Right renal cortex interstitium (tissue), 3 donors: ENCODE measurements around the gene PCDHGA3. TPM values are rescaled to one million over a fixed set of nuclear protein-coding genes. Genes with fewer than 3 reads are reported as not detected.
"Not testable (repeated sequence)": the region's sequence is repeated elsewhere in the genome, so short reads cannot be mapped to it uniquely, and the experiment has no call there.

Experiments used
- DNase-seq, 3 donors: peaks; one replicate each; pipeline ENCODE4 v3.0.0-alpha.2; 2013; ENCODE audit warnings: low read depth in 3 of 3, low spot score in 2 of 3
- polyA plus RNA-seq, 3 donors: library from polyadenylated mRNA; unstranded; fragments of 120-200 nt; gene quantifications; one replicate each; pipeline ENCODE4 v1.2.1, GENCODE V29; 2013; ENCODE audit not compliant: insufficient read length in 3 of 3

PCDHGA3 gene
- polyA plus RNA-seq, 3 donors: 2.4 to 4.3 (median 3.1) TPM

DNA sequence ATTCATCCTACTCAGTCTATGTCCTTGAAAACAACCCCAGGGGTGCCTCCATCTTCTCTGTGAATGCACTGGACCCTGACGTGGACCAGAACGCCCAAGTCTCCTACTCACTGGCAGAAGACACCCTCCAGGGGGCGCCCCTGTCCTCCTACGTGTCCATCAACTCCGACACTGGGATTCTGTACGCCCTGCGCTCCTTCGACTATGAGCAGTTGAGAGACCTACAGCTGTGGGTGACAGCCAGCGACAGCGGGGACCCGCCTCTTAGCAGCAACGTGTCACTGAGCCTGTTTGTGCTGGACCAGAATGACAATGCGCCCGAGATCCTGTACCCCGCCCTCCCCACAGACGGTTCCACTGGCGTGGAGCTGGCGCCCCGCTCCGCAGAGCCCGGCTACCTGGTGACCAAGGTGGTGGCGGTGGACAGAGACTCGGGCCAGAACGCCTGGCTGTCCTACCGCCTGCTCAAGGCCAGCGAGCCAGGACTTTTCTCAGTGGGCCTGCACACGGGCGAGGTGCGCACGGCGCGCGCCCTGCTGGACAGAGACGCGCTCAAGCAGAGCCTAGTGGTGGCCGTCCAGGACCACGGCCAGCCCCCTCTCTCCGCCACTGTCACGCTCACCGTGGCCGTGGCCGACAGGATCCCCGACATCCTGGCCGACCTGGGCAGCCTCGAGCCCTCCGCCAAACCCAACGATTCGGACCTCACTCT, 32.0 kb downstream of the PCDHGA3 start:
- not testable (repeated sequence) for DNase-seq

GRCh38 chr5:141382469-141383294, 39.1 kb downstream of the PCDHGA3 start, which contains the start of gene PCDHGA7:
TSS of gene PCDHGA7 (plus strand) at chr5:141382742. CDS start at chr5:141382900, 158 bp downstream.
- DNase-seq: no peak

GRCh38 chr5:141383345-141383744, 39.7 kb downstream of the PCDHGA3 start:
- no peak for DNase-seq

- DNase-seq: no peak
Observed at GRCh38 chr5:141384471-141385267, 41.0 kb downstream of the PCDHGA3 start.

DNA sequence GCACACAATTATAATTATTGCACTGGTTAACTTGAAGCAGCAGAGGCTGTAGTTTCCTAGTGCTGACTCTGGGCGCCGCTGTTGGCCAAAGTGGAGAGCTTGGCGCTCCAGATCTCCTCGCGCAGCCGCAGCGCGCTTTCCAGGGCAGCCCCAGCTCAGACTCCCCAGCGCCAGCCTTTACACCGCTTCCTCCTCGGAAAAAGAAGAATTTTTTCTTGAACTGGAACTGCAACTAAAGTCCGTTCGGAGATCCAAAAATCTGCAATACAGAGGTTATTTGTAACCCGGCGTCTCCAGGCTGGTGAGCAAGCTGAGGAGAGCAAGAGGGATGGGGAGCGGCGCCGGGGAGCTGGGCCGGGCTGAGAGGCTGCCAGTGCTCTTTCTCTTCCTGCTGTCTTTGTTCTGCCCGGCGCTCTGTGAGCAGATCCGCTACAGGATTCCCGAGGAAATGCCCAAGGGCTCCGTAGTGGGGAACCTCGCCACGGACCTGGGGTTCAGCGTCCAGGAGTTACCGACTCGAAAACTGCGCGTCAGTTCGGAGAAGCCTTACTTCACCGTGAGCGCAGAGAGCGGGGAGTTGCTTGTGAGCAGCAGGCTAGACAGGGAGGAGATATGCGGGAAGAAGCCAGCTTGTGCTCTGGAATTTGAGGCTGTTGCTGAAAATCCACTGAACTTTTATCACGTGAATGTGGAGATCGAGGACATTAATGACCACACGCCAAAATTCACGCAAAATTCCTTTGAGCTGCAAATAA, 44.1 kb downstream of the PCDHGA3 start, which contains the start of gene PCDHGB4:
Gene PCDHGB4, plus strand, starts transcription at position 142 of the 755 bp plus-strand sequence. Its CDS starts 187 bp downstream, at position 329.
- not testable (repeated sequence) for DNase-seq

- DNase-seq: no peak
Observed at GRCh38 chr5:141388661-141389060, 45.0 kb downstream of the PCDHGA3 start.

DNA sequence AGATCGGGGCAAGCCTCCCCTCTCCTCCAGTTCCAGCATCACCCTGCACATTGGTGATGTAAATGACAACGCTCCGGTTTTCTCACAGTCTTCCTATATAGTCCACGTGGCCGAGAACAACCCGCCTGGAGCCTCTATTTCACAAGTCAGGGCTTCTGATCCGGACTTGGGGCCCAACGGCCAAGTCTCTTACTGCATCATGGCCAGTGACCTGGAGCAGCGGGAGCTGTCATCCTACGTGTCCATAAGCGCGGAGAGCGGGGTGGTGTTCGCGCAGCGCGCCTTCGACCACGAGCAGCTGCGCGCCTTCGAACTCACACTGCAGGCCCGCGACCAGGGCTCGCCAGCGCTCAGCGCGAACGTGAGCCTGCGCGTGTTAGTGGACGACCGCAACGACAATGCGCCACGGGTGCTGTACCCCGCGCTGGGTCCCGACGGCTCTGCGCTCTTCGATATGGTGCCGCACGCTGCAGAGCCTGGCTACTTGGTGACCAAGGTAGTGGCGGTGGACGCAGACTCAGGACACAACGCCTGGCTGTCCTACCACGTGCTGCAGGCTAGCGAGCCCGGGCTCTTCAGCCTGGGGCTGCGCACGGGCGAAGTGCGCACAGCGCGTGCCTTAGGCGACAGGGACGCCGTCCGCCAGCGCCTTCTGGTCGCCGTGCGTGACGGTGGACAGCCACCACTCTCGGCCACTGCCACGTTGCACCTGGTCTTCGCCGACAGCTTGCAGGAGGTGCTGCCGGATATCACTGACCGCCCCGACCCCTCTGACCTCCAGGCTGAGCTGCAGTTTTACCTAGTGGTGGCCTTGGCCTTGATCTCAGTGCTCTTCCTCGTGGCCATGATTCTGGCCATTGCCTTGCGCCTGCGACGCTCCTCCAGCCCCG, 45.8 kb downstream of the PCDHGA3 start:
- no peak for DNase-seq

DNA sequence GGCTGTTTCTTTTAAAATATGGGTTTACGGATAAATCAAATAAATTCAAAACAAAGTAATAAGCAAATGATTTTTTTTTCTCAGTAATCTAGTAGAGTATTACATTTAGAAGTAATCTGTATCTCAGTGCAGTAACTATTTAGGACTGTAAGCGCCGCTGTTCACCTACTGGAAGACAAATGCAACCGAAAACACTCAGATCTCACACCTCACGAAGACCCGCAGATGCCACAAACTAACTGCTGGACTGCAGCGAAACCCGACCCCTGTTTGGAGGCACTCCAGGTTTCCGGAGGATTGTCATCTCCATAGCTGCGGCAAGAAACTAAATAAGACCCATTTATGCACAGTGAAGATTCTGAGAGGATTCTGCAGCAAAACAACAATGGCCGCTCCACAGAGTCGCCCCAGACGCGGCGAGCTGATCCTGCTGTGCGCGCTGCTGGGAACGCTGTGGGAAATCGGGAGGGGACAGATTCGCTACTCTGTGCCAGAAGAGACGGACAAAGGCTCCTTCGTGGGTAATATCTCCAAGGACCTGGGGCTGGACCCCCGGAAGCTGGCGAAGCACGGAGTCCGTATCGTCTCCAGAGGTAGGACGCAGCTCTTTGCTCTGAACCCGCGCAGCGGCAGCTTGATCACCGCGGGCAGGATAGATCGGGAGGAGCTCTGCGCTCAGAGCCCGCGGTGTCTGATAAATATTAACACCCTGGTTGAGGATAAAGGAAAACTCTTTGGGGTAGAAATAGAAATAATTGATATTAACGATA, 49.0 kb downstream of the PCDHGA3 start, which contains the start of gene PCDHGA8:
Gene PCDHGA8, plus strand, starts transcription at position 205 of the 770 bp plus-strand sequence. Its CDS starts 181 bp downstream, at position 386.
- DNase-seq: no peak

- DNase-seq: no peak
Observed at GRCh38 chr5:141393267-141393666, 49.6 kb downstream of the PCDHGA3 start.

GRCh38 chr5:141394401-141395187, 51.0 kb downstream of the PCDHGA3 start:
- DNase-seq: not testable (repeated sequence)

Other genes with a start within 250 kb of the PCDHGA3 start
- 1 to 10 TPM; 3.8 to 7.9 (median 6.0) TPM for gene PCDHB2, start 249.2 kb upstream of the PCDHGA3 start, polyA plus RNA-seq
- 1 to 10 TPM; 2.6 to 4.0 (median 3.4) TPM for gene PCDHB3, start 243.4 kb upstream of the PCDHGA3 start, polyA plus RNA-seq
- gene PCDHB4, start 222.0 kb upstream of the PCDHGA3 start, polyA plus RNA-seq: 1 to 10 TPM; 1.8 to 2.9 (median 1.9) TPM
- 1 to 10 TPM; 6.6 to 8.5 (median 8.1) TPM for gene PCDHB5, start 208.6 kb upstream of the PCDHGA3 start, polyA plus RNA-seq
- 1 to 10 TPM; 2.2 to 3.8 (median 3.2) TPM for gene PCDHB6, start 193.8 kb upstream of the PCDHGA3 start, polyA plus RNA-seq
- gene PCDHB7, start 171.2 kb upstream of the PCDHGA3 start, polyA plus RNA-seq: 1 to 10 TPM; 4.7 to 5.5 (median 5.3) TPM
- 1 to 10 TPM; 1.5 to 4.2 (median 3.2) TPM for gene PCDHB8, start 166.0 kb upstream of the PCDHGA3 start, polyA plus RNA-seq
- 1 to 10 TPM; 3.6 to 7.2 (median 5.0) TPM for gene PCDHB16, start 161.4 kb upstream of the PCDHGA3 start, polyA plus RNA-seq
- 1 to 10 TPM; 4.3 to 5.0 (median 4.9) TPM for gene PCDHB9, start 156.7 kb upstream of the PCDHGA3 start, polyA plus RNA-seq
- gene PCDHB10, start 151.5 kb upstream of the PCDHGA3 start, polyA plus RNA-seq: 1 to 10 TPM; 5.6 to 9.2 (median 7.9) TPM
- gene PCDHB11, start 144.2 kb upstream of the PCDHGA3 start, polyA plus RNA-seq: 1 to 10 TPM; 4.3 to 6.0 (median 5.6) TPM
- gene PCDHB12, start 135.1 kb upstream of the PCDHGA3 start, polyA plus RNA-seq: 1 to 10 TPM; 4.7 to 5.8 (median 4.8) TPM
- gene PCDHB13, start 129.9 kb upstream of the PCDHGA3 start, polyA plus RNA-seq: 1 to 10 TPM; 5.4 to 6.3 (median 5.6) TPM
- gene PCDHB14, start 120.5 kb upstream of the PCDHGA3 start, polyA plus RNA-seq: 10 to 100 TPM in 1 of 3 donors, 1 to 10 TPM in 2; 7.2 to 10.5 (median 8.5) TPM
- 10 to 100 TPM; 11.3 to 17.3 (median 15.4) TPM for gene PCDHB15, start 98.4 kb upstream of the PCDHGA3 start, polyA plus RNA-seq
- not detected for gene SLC25A2, start 39.8 kb upstream of the PCDHGA3 start, polyA plus RNA-seq
- 100 to 1,000 TPM; 178 to 194 (median 190) TPM for gene TAF7, start 23.0 kb upstream of the PCDHGA3 start, polyA plus RNA-seq
- 1 to 10 TPM in 1 of 3 donors, under 1 TPM in 2; 0.78 to 1.2 (median 0.92) TPM for gene PCDHGA1, start 13.3 kb upstream of the PCDHGA3 start, polyA plus RNA-seq
- gene PCDHGA2, start 5.1 kb upstream of the PCDHGA3 start, polyA plus RNA-seq: 1 to 10 TPM; 6.0 to 7.0 (median 6.8) TPM
- gene PCDHGB1, start 6.3 kb downstream of the PCDHGA3 start, polyA plus RNA-seq: 1 to 10 TPM; 1.3 to 2.1 (median 1.9) TPM
- 1 to 10 TPM; 2.2 to 3.2 (median 2.2) TPM for gene PCDHGA4, start 11.2 kb downstream of the PCDHGA3 start, polyA plus RNA-seq
- 1 to 10 TPM; 3.2 to 3.9 (median 3.9) TPM for gene PCDHGB2, start 16.2 kb downstream of the PCDHGA3 start, polyA plus RNA-seq
- 1 to 10 TPM; 2.2 to 2.8 (median 2.4) TPM for gene PCDHGA5, start 20.3 kb downstream of the PCDHGA3 start, polyA plus RNA-seq
- 1 to 10 TPM; 1.4 to 2.6 (median 1.7) TPM for gene PCDHGB3, start 26.4 kb downstream of the PCDHGA3 start, polyA plus RNA-seq
- gene PCDHGA6, start 30.1 kb downstream of the PCDHGA3 start, polyA plus RNA-seq: 1 to 10 TPM; 4.2 to 7.8 (median 5.8) TPM
- gene PCDHGA7, start 38.9 kb downstream of the PCDHGA3 start, polyA plus RNA-seq: 1 to 10 TPM; 1.6 to 2.3 (median 2.2) TPM
- 1 to 10 TPM; 5.3 to 6.0 (median 5.5) TPM for gene PCDHGB4, start 43.9 kb downstream of the PCDHGA3 start, polyA plus RNA-seq
- under 1 TPM; 0.29 to 0.40 (median 0.30) TPM for gene PCDHGA8, start 48.8 kb downstream of the PCDHGA3 start, polyA plus RNA-seq
- 1 to 10 TPM; 7.8 to 9.7 (median 8.3) TPM for gene PCDHGB5, start 54.1 kb downstream of the PCDHGA3 start, polyA plus RNA-seq
- 1 to 10 TPM; 4.9 to 6.0 (median 5.3) TPM for gene PCDHGA9, start 58.9 kb downstream of the PCDHGA3 start, polyA plus RNA-seq
- 1 to 10 TPM; 6.6 to 8.2 (median 6.8) TPM for gene PCDHGB6, start 64.2 kb downstream of the PCDHGA3 start, polyA plus RNA-seq
- gene PCDHGA10, start 69.2 kb downstream of the PCDHGA3 start, polyA plus RNA-seq: 1 to 10 TPM; 3.1 to 3.5 (median 3.2) TPM
- 10 to 100 TPM; 12.4 to 16.9 (median 14.0) TPM for gene PCDHGB7, start 73.8 kb downstream of the PCDHGA3 start, polyA plus RNA-seq
- gene PCDHGA11, start 77.2 kb downstream of the PCDHGA3 start, polyA plus RNA-seq: 1 to 10 TPM; 4.4 to 4.7 (median 4.7) TPM
- 1 to 10 TPM in 2 of 3 donors, under 1 TPM in 1; 0.94 to 1.4 (median 1.3) TPM for gene PCDHGA12, start 86.7 kb downstream of the PCDHGA3 start, polyA plus RNA-seq
- 100 to 1,000 TPM; 103 to 113 (median 107) TPM for gene PCDHGC3, start 132.1 kb downstream of the PCDHGA3 start, polyA plus RNA-seq
- gene PCDHGC4, start 141.2 kb downstream of the PCDHGA3 start, polyA plus RNA-seq: 1 to 10 TPM; 2.4 to 2.9 (median 2.9) TPM
- gene PCDHGC5, start 145.3 kb downstream of the PCDHGA3 start, polyA plus RNA-seq: under 1 TPM; 0.27 to 0.32 (median 0.29) TPM